KOPT-K1 (cell line): ENCODE measurements around the gene HEPHL1.
"Not testable (repeated sequence)": the region's sequence is repeated elsewhere in the genome, so short reads cannot be mapped to it uniquely, and the experiment has no call there.

ENCODE experiments used
- H3K27ac ChIP-seq: fragments of 200-600 bp; sonication (generic); 2 replicates; pipeline ENCODE4 v1.5.1; 2016; ENCODE audit warnings: antibody characterized with exemption, mild to moderate bottlenecking, low read depth, low read length; ENCODE audit not compliant: poor library complexity, severe bottlenecking
- H3K36me3 ChIP-seq: fragments of 200-600 bp; sonication (generic); 2 replicates; pipeline ENCODE4 v1.5.1; 2017; ENCODE audit warnings: antibody characterized with exemption, mild to moderate bottlenecking, low read length, moderate library complexity; ENCODE audit not compliant: insufficient read depth
- H3K9me3 ChIP-seq: fragments of 200-600 bp; sonication (generic); 2 replicates; pipeline ENCODE4 v1.5.1; 2017; ENCODE audit warnings: antibody characterized with exemption, low read length, mild to moderate bottlenecking; ENCODE audit not compliant: insufficient read depth, poor library complexity, severe bottlenecking

HEPHL1 gene

DNA sequence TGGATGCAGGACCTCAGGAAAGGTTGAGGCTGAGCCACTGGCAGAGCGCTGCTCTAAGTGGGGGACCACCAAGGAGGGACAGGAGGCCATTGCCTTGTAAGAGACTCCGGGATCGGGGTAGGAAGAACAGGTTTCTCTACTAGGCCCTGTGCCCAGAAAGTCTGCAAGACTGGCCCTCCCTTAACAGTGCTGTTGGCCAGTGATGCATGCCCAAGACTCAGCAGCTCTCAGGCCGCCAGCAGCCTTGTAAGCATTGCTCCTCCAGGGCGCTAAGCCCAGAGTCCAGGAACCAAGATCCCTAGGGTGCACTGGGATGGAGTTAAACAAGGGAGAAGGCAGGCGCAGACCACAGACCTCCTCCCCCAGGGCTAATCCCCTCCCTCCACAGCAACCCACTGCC is 68.2 kb downstream of the HEPHL1 start:
- H3K27ac ChIP-seq, result no peak overlapping the region
- no peaks in the 10 kb centered on the region for H3K9me3 ChIP-seq
- H3K36me3 ChIP-seq, result no peaks in the 10 kb centered on the region

DNA sequence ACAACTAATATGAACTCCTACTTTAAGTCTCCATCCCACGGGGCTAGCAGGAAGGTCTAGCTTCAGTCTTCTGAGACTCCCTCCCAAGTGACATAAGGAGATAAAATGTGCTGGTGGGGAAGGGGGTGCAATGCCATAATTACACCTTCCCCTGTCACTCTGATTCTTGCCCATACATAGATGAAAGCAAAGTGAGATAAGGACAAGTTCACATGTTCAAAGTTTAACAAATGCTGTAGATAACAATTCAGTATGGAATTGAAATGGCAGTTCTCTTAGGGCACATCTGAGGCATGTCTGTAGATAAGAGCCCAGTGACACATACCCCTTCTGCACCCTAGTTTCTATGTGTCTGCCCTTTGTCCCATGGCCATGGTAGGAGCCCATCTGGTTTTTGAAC is 69.2 kb downstream of the HEPHL1 start:
- Histone ChIP-seq H3K27ac (no peak overlapping the region), H3K9me3 (no peaks in the 10 kb centered on the region), H3K36me3 (no peaks in the 10 kb centered on the region)

DNA sequence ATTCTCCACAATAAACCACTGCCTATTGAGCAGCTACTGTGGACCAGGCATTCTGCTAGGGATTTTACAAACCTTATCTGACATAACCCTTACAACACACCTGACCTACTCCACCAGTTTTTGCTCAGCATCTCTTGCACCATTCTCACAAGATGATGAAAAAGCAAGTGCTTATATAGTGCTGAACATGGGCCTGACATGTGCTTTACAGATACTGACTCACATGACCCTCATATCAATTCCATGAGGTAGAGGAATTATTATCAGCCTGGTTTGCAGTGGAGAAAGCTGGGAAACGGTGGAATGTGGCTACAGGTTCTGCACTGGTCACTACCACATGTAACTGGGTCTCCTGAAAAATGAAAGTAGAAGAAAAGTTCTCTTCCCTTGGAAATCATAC is 69.9 kb downstream of the HEPHL1 start:
- no peak overlapping the region for H3K27ac ChIP-seq
- H3K36me3 ChIP-seq, result no peaks in the 10 kb centered on the region
- H3K9me3 ChIP-seq, result no peaks in the 10 kb centered on the region

DNA sequence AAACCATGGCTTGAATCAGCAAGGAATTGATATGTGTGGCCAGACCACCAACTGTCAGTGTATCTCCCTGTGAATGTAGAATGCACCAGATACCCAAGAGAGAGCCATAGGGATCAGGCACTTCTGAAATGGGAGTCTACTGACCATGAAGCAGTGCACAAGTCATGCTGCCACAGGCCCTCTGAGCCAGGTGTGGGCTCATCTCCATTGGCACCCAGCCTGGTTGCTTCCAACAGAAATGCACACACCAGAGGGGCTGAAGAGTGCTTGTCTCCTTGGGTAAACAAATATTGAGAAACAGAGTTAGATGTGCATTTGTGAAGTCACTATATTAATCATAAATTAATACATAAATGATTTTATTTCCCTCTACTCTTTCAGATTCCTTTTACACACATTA is 79.1 kb downstream of the HEPHL1 start:
- Histone ChIP-seq H3K36me3 (no peaks in the 10 kb centered on the region), H3K9me3 (no peaks in the 10 kb centered on the region), H3K27ac (no peak overlapping the region)

DNA sequence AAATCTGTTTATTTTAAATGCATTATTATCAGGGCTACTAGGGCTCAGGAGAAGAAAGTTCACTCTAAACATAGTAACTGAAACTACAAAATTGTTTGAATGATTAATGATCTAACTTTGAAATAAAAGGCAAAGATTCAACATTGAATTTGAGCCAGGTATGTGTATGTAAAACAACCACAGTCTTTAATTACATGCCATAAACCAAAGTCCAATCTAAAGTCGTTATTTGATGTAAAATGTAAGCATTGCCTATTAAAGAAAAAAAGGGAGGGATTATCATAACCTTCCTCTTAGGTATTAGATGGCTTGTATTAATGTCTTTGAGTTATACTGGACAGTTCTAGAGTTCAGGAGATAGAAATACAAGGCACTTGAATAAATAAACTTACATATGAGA is 82.3 kb downstream of the HEPHL1 start:
- Histone ChIP-seq H3K27ac (no peak overlapping the region), H3K9me3 (no peaks in the 10 kb centered on the region), H3K36me3 (no peaks in the 10 kb centered on the region)

DNA sequence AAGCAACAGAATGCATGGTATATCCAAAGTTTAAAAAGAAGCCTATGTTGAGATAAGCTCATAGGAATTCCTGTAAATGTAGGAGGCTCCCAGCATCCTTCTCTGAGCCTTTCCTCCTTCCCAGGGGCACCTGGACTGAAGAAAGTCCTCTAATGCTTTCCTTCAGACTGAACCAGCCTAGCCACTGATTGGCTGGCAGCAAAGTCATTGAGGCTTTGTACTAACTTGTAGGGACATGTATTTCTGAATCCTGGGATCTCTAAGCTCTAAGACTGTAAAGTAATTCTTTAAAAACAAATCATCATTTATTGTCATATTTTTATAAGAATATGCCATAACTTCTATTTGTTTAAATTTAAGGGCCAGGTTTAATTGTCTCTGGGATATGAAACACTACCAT is 83.6 kb downstream of the HEPHL1 start:
- Histone ChIP-seq H3K36me3 (no peaks in the 10 kb centered on the region), H3K27ac (no peak overlapping the region), H3K9me3 (no peaks in the 10 kb centered on the region)

DNA sequence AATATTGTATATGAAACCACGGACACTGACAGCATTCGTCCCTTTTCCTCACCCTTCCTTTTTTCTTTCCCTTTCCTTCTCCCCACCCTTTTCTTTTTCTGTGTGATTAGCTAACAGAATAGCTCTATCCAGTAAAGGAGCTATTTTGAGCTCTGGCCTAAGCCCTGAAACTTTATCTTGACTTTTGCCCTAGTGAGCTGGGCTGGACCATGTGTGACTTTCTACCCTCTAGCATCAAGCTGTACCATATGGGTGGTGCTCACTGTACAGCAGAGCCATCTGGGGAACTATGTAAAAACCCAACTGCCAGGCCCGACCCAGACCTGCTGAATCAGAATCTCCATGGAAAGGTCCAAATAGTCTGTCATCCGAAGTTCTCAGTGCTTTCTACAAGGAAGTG is 85.6 kb downstream of the HEPHL1 start:
- Histone ChIP-seq H3K9me3 (no peaks in the 10 kb centered on the region), H3K27ac (no peak overlapping the region), H3K36me3 (no peaks in the 10 kb centered on the region)

DNA sequence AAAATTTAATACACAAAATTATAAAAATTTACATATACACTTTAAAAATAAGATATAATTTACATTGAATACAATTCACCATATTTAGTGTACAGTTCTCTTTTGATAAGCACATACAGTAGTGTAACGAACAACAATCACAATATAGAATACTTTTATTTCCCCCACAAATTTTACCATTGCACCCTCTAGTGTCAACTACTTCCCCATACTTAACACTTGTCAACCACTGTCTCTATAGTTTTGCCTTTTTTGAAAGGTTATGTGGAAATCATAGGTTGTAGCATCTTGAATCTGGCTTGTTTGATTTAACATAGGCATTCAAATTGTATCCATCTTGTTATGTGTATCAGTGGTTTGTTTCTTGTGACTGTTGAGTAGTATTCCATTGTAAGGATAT is 86.2 kb downstream of the HEPHL1 start:
- H3K27ac ChIP-seq, result no peak overlapping the region
- H3K9me3 ChIP-seq, result no peaks in the 10 kb centered on the region
- H3K36me3 ChIP-seq, result no peaks in the 10 kb centered on the region

DNA sequence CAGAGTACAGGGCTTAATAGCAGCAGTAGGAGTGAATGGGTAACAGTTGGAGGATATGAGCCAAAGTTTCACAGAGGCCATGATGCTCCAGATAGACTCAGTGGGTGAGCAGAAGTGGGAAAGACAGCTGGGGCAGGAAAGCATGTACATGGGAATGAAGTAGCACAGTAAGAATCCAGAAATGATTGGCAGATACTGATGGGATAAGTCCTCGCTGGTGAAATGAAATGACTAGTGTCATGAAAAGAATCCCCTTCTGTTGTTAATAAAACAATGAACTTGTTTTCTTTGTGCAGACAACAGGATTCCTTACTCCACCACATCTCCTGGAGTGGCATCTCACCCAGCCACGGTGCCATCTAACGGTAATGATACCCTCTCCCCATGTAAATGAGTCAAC is 90.1 kb downstream of the HEPHL1 start:
- H3K27ac ChIP-seq, result no peak overlapping the region
- no peaks in the 10 kb centered on the region for H3K36me3 ChIP-seq

DNA sequence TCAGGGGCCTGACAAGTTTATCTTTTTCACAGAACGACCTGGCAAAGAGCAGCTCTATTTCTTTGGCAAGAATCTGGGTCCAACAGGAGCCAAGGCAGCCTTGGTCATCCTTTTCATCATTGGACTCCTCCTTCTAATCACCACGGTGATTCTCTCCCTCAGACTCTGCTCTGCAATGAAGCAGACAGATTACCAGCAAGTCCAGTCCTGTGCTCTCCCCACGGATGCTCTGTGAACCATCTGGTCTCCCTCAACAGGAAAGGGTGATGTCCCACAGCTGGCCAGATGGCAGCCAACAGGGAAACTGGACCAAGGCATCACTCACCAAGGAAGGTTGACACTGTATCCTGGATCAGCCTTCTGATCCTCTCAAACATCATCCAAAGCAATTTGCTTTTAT is 90.5 kb downstream of the HEPHL1 start:
- no peaks in the 10 kb centered on the region for H3K36me3 ChIP-seq
- no peaks in the 10 kb centered on the region for H3K9me3 ChIP-seq
- H3K27ac ChIP-seq, result no peak overlapping the region

More for the DNA sequence above, 90.1 kb downstream of the HEPHL1 start:
- no peaks in the 10 kb centered on the region for H3K9me3 ChIP-seq

DNA sequence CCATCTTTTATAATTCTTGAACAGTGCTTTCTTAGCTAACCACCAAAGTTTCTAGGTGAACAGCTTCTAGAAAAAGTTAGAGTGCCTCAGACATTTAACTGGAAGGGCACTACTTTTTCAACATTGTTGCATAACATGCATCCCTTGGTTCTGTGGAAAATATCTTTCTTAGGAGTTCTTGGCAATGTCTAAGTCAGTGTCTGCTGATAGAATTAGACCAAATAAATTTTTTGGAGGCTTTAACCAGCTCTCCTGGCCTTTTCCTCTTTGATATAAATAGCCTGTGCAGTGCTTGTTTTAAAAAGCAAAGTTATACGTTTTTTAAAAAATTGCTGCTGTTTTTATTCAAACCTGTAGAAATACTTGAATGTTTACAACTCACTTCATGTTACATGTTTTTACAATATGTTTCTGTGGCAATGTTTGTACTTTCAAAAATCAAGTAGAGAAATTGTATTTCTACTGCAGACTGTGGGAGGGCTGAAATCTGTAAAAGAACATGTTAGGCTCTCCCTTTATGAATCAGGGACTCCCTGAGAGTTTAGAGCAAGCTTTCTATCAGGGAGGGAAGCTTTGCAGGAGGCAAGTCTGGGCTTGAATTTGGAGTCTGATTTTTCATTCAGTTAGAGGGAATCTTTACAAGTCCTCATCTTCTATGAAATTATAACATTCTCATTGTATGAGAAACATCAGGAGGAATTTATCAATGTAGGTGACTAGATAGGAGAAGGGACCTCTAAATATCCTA is 91.2 kb downstream of the HEPHL1 start:
- no peak overlapping the region for H3K27ac ChIP-seq
- H3K9me3 ChIP-seq, result no peaks in the 10 kb centered on the region
- no peaks in the 10 kb centered on the region for H3K36me3 ChIP-seq

DNA sequence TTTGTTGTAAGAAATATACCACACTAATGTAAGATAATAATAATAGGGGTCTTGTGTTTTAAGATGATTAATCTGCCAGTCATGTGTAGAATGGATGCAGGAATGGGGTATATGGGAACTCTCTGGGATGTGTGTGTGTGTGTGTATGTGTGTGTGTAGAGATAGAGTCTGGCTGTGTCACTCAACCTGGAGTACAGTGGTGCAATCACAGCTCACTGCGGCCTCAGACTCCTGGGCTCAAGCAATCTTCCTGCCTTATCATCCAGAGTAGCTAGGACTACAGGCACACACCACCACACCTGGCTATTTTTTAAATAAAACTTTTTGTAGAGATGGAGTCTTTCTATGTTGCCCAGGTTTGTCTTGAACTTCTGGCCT is 96.0 kb downstream of the HEPHL1 start:
- H3K9me3 ChIP-seq, result no peaks in the 10 kb centered on the region
- H3K27ac ChIP-seq, result no peak overlapping the region
- no peaks in the 10 kb centered on the region for H3K36me3 ChIP-seq

DNA sequence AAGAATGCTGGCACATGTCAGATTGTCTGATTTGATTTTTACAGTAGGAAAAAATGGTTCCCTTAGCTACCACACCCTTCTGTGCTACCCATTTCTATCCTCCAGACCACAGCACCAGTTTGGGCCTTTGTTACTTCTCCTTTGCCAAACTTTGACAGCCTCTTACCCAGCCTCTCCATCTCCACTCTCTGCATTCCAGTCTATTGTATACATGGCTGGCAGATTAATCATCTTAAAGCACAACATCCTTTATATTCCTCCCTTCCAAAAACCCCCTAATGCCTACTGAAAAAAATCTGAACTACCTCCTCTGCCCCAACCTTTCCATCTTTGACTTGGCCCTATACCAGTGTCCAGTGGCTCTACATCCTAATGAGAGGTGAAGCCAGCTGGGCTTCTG is 96.7 kb downstream of the HEPHL1 start:
- Histone ChIP-seq H3K27ac (no peak overlapping the region), H3K36me3 (no peaks in the 10 kb centered on the region), H3K9me3 (no peaks in the 10 kb centered on the region)

DNA sequence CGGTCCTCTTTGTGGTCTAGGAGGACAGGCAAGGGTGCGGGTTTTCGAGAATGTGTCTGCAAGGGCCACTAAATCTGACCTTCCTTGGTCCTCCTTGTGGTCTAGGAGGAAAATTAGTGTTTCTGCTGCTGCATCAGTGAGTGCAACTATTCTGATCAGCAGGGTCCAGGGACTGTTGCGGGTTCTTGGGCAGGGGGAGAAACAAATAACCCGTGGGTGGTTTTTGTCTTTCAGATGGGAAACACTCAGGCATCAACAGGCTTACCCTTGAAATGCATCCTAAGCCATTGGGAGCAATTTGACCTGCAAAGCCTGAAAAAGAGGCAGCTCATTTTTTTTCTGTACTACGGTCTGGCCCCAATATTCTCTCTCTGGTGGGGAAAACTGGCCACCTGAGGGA is 98.5 kb downstream of the HEPHL1 start:
- not testable (repeated sequence) for H3K9me3 ChIP-seq, H3K27ac ChIP-seq, H3K36me3 ChIP-seq

DNA sequence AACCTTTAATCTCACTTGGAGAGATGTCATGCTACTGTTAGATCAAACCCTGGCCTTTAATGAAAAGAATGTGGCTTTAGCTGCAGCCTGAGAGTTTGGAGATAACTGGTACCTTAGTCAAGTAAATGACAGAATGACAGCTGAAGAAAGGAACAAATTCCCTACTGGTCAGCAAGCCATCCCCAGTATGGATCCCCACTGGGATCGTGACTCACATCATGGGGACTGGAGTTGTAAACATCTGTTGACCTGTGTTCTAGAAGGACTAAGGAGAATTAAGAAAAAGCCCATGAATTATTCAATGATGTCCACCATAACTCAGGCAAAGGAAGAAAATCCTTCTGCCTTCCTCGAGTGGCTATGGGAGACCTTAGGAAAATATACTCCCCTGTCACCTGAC is 99.4 kb downstream of the HEPHL1 start:
- peaks cover 12% of the 10 kb centered on the region for H3K9me3 ChIP-seq
- H3K27ac ChIP-seq, H3K36me3 ChIP-seq: not testable (repeated sequence)

DNA sequence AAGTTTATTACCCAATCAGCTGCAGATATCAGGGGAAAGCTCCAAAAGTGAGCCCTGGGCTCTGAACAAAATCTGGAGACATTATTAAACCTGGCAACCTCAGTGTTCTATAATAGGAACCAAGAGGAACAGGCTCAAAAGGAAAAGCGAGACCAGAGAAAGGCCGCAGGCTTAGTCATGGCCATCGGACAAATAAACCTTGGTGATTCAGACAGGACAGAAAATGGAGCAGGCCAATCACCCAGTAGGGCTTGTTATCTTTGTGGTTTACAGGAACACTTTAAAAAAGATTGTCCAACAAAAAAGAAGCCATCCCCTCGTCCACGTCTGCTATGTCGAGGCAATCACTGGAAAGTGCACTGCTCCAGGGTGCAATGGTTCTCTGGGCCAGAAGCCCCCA is 99.8 kb downstream of the HEPHL1 start:
- Histone ChIP-seq H3K36me3 (no peaks in the 10 kb centered on the region), H3K27ac (no peak overlapping the region), H3K9me3 (peaks cover 14% of the 10 kb centered on the region)
